Stimulated activated CD4-positive, alpha-beta T cell treated with anti-CD3 and anti-CD28 coated beads, Interleukin-12 subunit alpha, Interleukin-12 subunit beta, amount 100 ng/mL, for 48 hours (primary cell): ENCODE measurements around the gene GARIN5B.
"Not testable (repeated sequence)": the region's sequence is repeated elsewhere in the genome, so short reads cannot be mapped to it uniquely, and the experiment has no call there.

Experiments used
- DNase-seq, 3 donors: peaks; one replicate each; pipeline ENCODE4 v3.0.0-alpha.2; 2020; ENCODE audit warnings: low read depth in 2 of 3, low spot score in 1 of 3

GARIN5B gene

DNA sequence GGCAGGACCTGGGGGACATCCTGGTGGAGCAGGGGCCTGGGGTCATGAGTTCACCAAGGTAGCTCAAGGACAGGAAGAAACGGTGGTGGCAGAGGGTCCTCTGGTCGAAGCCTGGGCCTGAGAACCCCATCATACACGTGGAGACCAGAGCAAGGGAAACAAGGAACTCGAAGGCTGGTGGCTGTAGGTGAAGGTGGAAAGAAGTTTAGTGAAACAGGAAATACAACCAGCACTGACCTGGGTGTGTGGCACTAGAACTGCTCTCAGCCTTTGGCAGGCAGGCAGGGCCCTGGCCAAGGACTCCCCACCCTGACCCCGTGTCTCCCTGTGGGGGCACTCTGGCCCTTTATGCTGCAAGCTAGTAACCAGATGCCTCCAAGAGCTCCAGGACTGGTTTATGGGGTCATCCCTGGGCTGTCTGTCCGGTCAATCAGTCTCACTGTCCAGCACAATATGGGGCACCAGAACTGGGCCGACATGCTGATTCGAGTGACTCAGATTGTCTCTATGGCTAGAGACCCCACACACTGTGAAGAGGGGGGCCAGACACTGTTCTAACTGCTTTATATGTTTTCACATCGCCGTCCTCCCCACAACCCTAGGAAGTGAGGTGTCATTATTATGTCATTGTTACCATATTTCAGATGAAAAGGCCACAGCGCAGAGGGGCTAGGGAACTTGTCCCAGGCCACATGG is 12.3 kb downstream of the GARIN5B start:
- DNase-seq = no peak

DNA sequence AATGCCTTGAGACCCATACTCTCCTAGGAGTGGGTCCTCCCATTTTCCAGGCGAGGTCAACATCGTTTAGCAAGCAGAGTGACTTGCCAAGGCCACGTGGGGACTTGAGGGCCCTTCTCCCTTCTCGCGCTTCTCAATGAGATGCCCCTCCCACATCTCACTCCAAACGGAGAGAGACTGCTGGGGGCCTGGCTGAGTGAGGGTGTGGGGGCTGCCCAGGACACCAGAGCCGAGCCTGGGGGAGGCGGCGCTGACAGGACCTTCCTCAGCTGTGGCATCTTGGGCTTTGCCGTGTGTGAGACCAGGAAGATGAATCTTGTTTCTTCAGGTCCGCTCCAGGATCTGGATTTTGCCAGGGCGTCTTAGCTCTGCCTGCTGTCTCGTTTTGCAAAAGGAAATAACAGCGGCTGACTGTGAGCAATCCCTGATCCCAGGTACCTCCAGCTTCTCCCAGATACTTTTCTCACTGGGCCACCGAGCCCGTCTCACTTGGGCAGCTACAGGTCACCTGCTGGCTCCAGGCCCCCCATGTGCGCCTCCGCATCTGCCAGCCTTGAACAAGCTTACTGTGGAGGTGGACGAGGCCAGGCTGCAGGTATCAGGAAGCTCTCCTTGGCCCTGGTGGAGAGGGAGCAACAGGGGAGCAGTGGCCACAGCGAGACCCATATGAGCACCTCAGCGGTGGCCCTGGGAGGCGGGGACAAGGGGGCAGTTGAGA is 14.6 kb downstream of the GARIN5B start:
- no peak for DNase-seq

DNA sequence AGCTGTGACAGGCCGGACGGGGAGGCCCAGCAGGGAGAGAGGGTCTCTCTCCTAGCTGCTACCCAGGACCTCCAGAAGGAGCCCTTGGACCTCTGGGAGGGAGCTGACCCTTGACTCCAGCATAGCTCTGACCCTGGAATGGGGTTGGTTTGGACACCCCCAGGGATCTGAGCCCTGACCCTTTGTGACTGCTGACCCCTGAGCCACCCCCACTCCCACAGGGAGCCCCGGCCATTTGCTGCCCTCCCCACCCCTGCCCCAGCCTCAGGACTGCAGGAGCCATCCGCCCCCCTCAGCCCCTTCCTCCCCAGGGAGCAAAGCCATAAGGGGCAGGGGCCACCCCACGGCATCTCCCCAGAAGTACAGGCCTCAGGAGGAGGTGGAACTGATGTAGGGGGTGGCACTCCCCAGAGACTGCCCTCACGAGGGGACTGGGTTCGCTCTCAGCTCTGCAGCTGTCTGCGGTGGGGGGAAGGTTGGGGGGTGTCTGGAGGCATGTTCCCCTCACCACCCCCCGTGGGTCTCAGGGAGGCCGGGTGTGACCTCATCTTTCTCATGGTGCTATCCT is 15.5 kb downstream of the GARIN5B start:
- DNase-seq = no peak

DNA sequence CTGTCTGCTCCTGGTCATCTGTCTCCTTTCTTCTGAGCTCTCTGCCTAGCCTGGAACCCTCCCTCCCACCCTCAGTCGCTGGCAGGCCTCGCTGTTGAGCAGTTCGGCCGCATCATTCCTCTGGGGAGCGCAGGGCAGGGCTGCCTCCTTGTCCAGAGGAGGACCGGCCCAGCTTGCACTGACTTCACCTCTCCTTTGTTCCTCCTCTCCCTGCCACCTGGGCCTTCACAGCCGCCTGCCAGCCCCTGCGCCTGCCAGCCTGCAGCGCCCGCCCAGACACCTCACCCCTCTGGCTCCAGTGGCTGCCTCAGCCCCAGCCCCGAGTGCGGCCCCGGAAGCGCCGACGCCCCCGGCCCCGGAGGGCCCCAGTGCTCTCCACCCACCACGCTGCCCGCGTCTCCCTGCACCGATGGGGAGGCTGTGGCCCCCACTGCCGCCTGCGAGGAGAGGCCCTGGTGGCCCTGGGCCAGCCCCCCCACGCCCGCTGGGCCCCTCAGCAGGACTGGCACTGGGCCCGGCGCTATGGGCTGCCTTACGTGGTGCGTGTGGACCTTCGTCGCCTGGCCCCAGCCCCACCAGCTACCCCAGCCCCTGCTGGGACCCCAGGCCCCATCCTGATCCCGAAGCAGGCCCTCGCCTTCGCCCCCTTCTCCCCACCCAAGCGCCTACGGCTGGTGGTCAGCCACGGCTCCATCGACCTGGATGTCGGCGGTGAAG is 16.2 kb downstream of the GARIN5B start:
- DNase-seq = no peak

DNA sequence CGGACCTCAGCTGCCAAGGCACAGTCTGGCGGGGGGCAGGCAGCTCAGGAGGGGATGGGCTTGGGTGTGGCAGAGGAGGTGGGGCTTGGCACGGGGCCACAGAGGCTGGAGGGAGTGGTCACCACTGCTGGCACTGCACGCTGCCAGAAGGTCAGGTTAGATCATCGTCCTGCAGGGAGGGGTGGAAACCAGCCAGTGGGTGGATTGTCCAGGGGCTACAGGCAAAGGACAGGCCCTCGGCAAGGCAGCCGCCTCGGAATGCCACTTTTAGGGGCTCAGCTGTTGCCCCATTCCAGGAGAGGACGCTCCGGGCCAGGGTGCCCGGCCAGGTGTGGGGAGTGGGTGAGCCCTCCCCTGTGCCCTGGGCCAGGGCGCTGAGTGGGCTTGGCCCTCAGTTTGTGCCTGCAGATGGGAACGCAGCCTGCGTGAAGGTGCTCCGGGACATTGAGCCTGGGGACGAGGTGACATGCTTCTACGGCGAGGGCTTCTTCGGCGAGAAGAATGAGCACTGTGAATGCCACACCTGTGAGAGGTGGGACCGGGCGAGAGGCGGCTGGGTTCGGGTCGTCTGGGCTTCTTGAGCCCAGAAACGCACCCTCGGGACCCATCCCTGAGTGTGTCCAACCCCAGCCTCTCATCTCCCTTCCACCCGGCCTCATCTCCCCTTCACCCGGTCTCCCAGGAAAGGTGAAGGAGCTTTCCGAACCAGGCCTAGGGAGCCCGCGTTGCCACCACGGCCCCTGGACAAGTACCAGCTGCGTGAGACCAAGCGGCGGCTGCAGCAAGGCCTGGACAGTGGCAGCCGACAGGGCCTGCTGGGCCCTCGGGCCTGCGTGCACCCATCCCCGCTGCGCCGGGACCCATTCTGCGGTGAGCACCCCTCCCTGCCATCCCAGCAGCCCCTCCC is 17.0 kb downstream of the GARIN5B start:
- no peak for DNase-seq

DNA sequence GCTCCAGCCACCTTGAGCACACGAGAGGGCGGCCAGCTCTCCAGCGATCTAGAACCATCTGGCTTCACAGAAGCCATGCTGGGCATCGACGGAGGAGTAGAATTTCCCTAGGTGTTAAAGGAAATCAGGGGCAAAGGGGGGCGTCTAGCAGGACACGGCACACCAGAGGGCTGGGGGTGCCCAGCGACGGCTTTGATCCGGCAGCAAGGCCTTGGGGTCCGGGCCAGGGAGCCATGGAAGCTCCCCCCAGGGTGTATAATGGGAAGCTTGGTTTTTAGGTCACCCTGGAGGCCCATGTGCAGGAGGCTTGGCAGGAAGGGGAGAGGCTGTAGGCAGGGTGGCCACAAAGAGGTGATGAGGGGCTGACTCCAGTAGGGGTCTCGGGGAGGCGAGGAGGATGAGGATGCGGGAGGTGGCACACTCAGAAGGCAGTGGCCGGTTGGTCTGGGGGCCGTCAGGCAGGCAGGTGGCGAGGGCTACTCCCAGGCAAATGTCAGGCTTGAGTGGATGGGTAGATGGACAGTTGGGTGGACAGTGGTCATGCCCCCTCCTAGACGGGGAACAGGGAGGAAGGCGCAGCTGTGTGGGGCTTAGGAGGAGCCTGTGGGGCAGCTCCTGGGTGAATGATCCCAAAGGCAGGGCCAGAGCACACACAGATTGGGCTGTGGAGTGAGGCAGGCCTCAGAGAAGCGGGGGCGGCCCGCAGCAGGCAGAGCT is 17.8 kb downstream of the GARIN5B start:
- DNase-seq = no peak

DNA sequence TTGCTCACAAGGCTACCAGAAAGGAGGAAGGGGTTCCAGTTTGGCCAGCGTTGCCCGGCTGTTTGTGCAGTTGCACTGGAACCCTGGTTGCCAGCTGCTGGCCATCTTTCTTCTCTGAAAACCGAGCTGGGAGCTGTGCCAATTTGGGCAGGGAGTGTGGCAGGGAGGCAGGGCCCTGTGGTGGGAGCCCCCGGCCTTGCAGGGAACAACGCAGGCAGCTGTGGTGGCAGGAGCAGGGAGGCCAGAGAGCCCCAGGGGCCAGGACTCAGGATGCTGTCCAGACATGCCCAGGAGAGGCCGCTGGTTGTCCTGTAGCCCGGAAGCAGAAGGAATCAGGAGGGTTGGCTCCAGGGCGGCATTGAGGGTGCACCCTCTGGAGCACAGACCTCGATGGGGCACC is 18.6 kb downstream of the GARIN5B start:
- DNase-seq = no peak

DNA sequence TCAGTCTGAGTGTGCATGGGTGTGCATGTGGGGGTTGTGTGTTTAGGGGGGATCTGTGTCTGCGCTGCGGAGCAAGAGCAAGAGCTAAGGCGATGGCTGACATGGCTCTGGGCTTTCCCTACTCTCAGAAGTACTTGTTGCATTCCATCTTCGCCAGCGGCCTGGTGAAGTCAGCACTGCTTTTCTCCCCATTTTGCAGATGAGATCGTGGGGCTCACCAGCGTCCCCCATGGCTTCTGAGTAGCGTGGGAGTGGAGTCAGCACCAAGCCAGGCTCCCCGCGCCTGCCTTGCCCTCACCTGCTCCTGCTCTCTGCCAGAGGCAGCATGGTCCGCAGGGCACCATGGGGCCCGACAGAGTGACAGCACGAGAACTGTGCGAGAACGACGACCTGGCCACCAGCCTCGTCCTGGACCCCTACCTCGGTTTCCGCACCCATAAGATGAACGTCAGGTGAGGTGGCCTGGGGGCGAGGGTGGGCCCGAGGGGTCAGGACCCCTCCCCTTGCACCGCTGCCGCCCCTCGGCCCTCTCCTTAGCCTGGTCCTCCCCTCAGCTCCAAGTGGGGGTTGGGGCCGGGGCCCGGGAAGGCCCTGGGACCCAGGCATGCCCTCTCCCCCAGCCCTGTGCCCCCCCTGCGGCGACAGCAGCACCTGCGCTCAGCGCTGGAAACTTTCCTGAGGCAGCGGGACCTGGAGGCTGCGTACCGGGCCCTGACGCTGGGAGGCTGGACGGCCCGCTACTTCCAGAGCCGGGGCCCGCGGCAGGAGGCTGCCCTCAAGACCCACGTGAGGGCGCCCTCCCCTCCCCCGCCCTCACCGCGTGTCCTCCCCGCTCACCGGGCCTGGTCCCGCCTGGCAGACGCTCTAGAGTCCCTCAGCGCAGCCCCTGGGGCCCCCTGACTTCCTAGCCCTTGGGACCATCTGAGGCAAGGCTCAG is 21.2 kb downstream of the GARIN5B start:
- DNase-seq = no peak

DNA sequence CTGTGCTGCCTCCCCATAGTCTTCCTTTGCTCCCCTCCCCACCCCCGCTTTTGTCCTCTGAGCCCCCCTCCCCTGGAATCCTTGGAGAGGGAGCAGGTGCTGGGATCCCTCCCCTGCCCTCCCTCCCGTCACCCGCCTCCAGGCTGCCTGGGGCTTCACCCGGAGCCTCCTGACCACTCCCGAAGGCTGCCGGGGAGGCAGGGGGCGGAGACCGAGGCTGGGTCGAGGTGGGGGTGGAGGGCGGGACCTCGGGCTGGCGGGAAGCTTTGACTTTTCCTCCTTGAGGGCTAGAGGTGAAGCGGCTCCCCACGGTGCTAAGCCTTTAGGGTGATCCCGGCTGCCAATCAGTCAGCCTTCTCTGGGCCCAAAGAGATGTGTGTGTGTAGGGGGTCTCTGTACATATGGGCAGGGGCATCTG is 21.9 kb downstream of the GARIN5B start:
- peak; percentile 57 to 70 (median 60) for DNase-seq

DNA sequence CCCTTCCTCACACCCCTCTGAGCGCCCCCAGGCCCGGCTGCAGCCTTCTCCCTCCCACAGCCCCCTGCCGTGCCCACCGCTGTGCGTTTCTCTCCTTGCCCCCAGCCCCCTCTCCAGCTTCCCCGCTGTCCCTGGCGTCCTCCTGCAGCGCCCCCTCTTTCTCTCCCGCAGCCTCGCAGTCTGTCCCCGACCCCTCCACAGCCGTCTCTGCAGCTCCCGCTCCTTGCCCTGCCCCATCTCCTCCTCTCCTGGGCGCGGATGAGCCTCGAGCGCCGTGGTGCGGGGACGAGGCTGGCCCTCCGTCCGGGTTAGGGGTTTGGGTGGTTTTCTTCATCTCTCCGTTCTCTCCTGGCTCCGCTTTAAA is 22.3 kb downstream of the GARIN5B start:
- peak in 1 of 3 donors; percentile 11 for DNase-seq

DNA sequence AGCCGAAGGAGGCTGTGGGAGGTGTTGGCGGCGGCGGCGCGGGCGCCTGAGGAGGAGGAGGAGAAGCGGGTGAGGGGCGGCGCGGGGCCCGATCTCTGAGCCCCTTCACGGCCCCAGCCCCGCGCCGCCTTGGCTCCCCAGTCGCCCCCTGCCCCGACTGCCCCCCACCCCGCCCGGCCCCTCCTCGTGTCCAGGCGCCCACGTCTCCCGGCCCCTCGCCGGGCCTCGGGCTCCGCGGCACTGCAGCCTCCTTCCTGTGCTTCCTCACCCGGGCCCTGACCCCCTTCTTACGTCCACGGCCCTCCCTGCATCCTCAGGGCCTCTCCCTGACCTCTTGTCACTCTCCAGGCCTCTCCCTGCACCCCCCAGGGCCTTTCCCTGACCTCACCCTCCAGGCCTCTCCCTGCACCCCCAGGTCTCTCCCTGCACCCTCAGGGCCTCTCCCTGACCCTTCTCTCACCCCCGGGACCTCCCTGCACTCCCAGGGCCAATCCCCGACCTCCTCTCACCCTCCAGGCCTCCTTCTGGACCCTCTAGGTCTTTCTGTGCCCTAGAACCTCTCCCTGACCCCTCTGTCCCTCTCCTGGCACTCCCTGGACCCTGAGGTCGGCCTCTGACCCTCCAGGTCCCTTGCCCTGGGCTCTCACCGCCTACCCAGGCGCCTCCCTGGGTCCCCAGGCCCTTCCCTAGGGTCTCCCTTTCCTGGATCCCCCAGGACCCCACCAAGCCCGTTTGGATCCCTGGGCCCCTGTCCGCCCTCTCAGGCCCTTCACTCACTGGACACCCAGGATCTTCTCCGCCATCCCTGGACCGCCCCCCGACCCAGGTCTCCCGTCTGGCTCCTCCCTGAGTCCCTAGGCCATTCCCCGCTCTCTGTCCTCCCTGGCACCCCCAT is 22.9 kb downstream of the GARIN5B start:
- DNase-seq = no peak

DNA sequence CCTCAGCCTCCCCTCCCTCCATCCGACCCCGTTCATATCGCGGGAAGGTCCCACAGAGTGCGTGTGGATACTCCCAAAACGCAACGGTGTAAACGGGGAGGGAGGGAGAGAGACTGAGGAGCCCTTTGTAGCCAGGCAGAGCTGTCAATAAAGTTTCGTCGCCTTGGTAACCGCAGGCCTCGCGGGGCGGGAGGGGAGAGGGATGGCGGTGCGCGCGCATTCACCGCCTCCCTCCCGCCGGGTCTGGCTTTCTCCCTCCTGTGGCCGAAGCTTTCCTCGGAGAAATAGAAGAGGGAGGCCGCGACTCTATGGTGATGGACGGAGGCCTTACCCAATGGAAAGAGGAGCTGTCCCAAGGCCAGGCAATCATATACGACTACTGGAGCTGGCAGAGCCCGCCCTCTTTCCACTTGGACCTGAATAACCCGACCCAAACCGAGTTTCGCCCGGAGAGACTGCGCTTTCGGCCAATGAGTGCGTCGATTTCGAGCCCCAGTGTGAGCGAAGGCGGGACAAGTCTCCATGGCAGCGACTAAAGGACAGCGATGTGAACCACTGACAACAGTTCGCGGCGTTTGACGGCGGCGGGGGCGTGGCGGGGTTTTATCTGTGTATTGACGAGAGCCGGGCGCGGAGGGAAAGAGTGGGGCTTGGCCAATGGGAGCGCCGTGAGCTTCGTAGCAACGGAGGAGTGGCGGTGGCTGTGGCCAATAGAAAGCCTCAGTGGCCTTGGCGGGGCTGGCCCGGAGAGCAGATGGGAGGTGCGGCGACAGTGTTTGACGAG is 23.8 kb downstream of the GARIN5B start, which contains the start of gene KMT5C:
KMT5C (plus strand) TSS at position 772 of the 784 bp plus-strand sequence. CDS start 2,061 bp downstream, outside the sequence.
- DNase-seq = peak; percentile 100

DNA sequence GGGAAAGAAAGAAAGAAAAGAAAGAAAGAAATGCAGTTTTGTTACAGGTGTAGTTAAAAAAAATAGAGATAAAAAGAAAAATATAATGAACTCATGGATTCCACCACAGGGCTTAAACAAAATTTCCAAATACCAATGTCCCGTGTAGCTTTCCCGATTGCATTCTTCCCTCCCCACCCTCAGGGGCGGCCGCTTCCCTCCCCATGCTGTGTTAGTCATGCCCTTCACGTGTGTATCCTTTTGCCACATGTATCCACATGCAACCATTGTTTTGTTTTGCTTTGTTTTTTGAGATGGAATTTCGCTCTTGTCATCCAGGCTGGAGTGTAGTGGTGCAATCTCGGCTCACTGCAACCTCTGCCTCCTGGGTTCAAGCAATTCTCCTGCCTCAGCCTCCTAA is 27.0 kb downstream of the GARIN5B start:
- no peak for DNase-seq

DNA sequence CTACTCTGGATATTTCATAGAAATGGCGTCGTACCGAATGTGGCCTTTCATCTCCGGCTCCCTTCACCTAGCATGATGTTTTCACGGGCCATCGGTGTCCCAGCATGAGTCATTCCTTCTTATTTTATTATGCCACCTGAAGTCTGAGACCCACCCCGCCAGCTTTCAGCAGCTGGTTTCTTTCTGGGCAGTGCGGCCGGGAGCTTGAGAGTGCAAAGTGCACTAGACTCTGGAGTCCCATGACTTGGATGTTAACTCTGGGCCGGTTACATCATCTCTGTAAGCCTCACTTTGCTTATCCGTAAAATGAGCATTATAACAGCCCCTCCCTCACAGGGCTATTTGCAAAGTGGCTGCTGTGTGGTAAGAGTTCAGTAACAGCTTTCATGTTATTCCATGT is 29.2 kb downstream of the GARIN5B start:
- DNase-seq = no peak

DNA sequence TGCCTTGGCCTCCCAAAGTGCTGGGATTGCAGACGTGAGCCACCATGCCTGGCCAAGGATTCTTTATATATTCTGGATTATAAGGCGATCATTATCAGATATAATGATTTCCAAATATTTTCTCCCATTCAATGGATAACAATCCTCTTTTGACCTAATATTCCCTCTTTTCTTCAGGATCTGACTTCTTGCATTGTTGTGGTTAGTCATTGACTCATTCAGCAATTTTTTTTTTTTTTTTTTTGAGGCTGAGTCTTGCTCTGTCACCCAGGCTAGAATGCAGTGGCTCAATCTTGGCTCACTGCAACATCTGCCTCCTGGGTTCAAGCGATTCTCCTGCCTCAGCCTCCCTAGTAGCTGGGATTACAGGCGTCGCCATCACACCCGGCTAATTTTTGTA is 33.3 kb downstream of the GARIN5B start:
- not testable (repeated sequence) for DNase-seq

DNA sequence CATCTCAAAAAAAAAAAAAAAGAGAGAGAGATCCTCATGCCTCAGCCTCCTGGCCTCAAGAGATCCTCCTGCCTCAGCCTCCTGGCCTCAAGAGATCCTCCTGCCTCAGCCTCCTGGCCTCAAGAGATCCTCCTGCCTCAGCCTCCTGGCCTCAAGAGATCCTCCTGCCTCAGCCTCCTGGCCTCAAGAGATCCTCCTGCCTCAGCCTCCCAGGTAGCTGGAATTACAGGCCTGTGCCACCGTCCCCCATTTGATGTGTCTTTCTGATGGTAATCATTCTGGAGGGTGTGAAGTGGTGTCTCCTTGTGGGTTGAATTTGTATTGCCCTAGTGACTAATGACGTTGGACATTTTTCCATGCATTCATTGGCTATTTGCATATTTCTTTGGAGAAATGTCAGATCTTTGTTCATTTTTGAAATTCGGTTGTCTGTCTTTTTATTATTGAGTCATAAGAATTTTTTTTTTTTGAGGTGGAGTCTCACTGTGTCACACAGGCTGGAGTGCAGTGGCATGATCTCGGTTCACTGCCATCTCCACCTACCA is 34.2 kb downstream of the GARIN5B start:
- not testable (repeated sequence) for DNase-seq

DNA sequence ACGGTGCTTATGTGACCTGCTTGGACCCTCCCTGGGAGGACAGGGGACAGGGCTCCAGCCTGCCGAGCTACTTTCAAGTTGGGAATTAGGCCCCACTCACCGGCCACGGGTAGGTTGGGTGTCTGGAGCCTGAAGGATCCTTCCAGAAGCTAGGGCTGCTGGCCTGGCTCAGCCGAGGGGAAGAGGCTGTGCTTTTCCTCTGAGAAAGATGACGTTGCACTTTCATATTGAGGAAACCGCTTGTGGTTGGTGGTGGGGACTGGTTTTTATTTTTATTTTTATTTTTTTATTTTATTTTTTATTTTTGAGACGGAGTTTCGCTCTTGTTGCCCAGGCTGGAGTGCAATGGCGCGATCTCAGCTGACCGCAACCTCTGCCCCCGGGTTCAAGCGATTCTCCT is 37.9 kb downstream of the GARIN5B start, which contains the start of gene TMEM150B:
TMEM150B (minus strand) TSS at position 170 of the 400 bp plus-strand sequence. CDS start 4,305 bp downstream, outside the sequence.
- DNase-seq = no peak
